Tibial artery (tissue), 4 donors: ENCODE results near the gene NUDC.
"Not testable (repeated sequence)": the region's sequence is repeated elsewhere in the genome, so short reads cannot be mapped to it uniquely, and the experiment has no call there.

Experiments used
- DNase-seq, 2 donors: peaks; one replicate each; pipeline ENCODE4 v3.0.0-alpha.2; 2019
- H3K27ac ChIP-seq, 2 donors: fragments of 200-600 bp; sonication (generic) in 1 of 2; 1 replicate in 1 of 2; 2 replicates in 1 of 2; pipeline ENCODE4 v1.5.1; 2018 to 2019; ENCODE audit warnings: mild to moderate bottlenecking in 1 of 2
- H3K27me3 ChIP-seq, 2 donors: fragments of 200-600 bp; sonication (generic) in 1 of 2; one replicate each; pipeline versions ENCODE4 v1.5.1 to v1.6.0; 2016 to 2019
- H3K36me3 ChIP-seq, 3 donors: fragments of 200-600 bp; sonication (generic) in 2 of 3; one replicate each; pipeline ENCODE4 v1.5.1; 2016 to 2019; ENCODE audit warnings: mild to moderate bottlenecking in 2 of 3
- H3K4me1 ChIP-seq, 4 donors: fragments of 200-600 bp; sonication (generic) in 2 of 4; 1 replicate in 3 of 4; 2 replicates in 1 of 4; pipeline ENCODE4 v1.5.1; 2016 to 2019
- H3K4me3 ChIP-seq, 2 donors: fragments of 200-600 bp; sonication (generic) in 1 of 2; 1 replicate in 1 of 2; 2 replicates in 1 of 2; pipeline ENCODE4 v1.5.1; 2018 to 2019; ENCODE audit warnings: mild to moderate bottlenecking in 2 of 2
- H3K9me3 ChIP-seq, 3 donors: fragments of 200-600 bp; sonication (generic) in 1 of 3; one replicate each; pipeline ENCODE4 v1.5.1; 2016 to 2019
- CTCF ChIP-seq, 2 experiments: fragments of 200-600 bp in 1 of 2; fragments of 450-650 bp in 1 of 2; IDR thresholded peaks; one replicate each; pipeline ENCODE4 v1.5.1; 2017 to 2019; ENCODE audit warnings: antibody characterized with exemption in 2 of 2, mild to moderate bottlenecking in 1 of 2, moderate library complexity in 1 of 2
- intact Hi-C: fragments of 100-400 bp; cut with DNase I; formaldehyde crosslinking; loops from one replicate; pipeline ENCODE4 v1.15.0; 2023; ENCODE audit warnings: low total_unique reads

The NUDC gene

GRCh38 chr1:26921540-26922430 is at the start of gene NUDC:
TSS of gene NUDC (plus strand) at chr1:26921743. CDS start at chr1:26921849, 106 bp downstream.
- TF ChIP-seq CTCF (IDR thresholded peaks at IDR 0.05): no peak
- Histone ChIP-seq H3K27me3 (no peaks in the 10 kb centered on the region), H3K36me3 (peaks cover 20 to 31% (median 22%) of the 10 kb centered on the region in 3 donors), H3K27ac (peak within 1 kb of the TSS; percentile 91 to 92), H3K4me1 (peaks cover 0 to 18% (median 16%) of the 10 kb centered on the region in 4 donors), H3K4me3 (peak within 1 kb of the TSS; percentile 91 to 95), H3K9me3 (no peaks in the 10 kb centered on the region)
- intact Hi-C loops: loop anchor here (2.0 kb wide), 1 partner anchor 21 kb away; the partner anchor contains the start of gene GPATCH3
- peak; percentile 96 to 98 for DNase-seq

GRCh38 chr1:26873097-26873496 is 48.4 kb upstream of the NUDC start:
- H3K4me1 ChIP-seq, intact Hi-C loops, DNase-seq, H3K27me3 ChIP-seq, H3K27ac ChIP-seq, H3K4me3 ChIP-seq, H3K9me3 ChIP-seq: not testable (repeated sequence)
- H3K36me3 ChIP-seq: peaks cover 0 to 15% (median 10%) of the 10 kb centered on the region in 3 donors

GRCh38 chr1:26874896-26875295 is 46.6 kb upstream of the NUDC start:
- Histone ChIP-seq H3K36me3 (peaks cover 18 to 33% (median 28%) of the 10 kb centered on the region in 3 donors), H3K27ac (no peak overlapping the region), H3K4me3 (no peak overlapping the region), H3K9me3 (no peaks in the 10 kb centered on the region), H3K4me1 (peaks cover 0 to 5% (median 2%) of the 10 kb centered on the region in 4 donors), H3K27me3 (no peaks in the 10 kb centered on the region)
- no peak for TF ChIP-seq CTCF (IDR thresholded peaks at IDR 0.05)
- DNase-seq: no peak
- intact Hi-C loops: no loop called here

GRCh38 chr1:26877326-26877725 is 44.2 kb upstream of the NUDC start:
- Histone ChIP-seq H3K27me3 (no peaks in the 10 kb centered on the region), H3K36me3 (peaks cover 38 to 57% (median 52%) of the 10 kb centered on the region in 3 donors), H3K4me1 (peaks cover 0 to 5% (median 2%) of the 10 kb centered on the region in 4 donors), H3K27ac (peak overlapping the region in 1 of 2 donors; percentile 68), H3K4me3 (no peak overlapping the region), H3K9me3 (no peaks in the 10 kb centered on the region)
- no peak for DNase-seq
- intact Hi-C loops: no loop called here
- TF ChIP-seq CTCF (IDR thresholded peaks at IDR 0.05): no peak

- no peak for TF ChIP-seq CTCF (IDR thresholded peaks at IDR 0.05)
- Histone ChIP-seq H3K9me3 (no peaks in the 10 kb centered on the region), H3K4me3 (no peak overlapping the region), H3K27me3 (no peaks in the 10 kb centered on the region), H3K4me1 (peaks cover 0 to 5% (median 2%) of the 10 kb centered on the region in 4 donors), H3K36me3 (peaks cover 63 to 77% (median 76%) of the 10 kb centered on the region in 3 donors), H3K27ac (no peak overlapping the region)
- no peak for DNase-seq
- intact Hi-C loops: loop anchor here (2.0 kb wide), 1 partner anchor 27 kb away; no protein-coding TSS in a partner anchor
Measured at GRCh38 chr1:26879793-26880192, 41.8 kb upstream of the NUDC start.

- H3K4me1 ChIP-seq, intact Hi-C loops, DNase-seq, H3K27me3 ChIP-seq, H3K27ac ChIP-seq, H3K9me3 ChIP-seq, H3K4me3 ChIP-seq: not testable (repeated sequence)
- H3K36me3 ChIP-seq: peaks cover 81 to 92% (median 91%) of the 10 kb centered on the region in 3 donors
Measured at GRCh38 chr1:26881611-26882010, 39.9 kb upstream of the NUDC start.
